Cardiac fibroblast (primary cell): ENCODE results near the gene CD33.

Experiments
- DNase-seq, 2 donors: peaks; one replicate each; pipeline versions ENCODE4 v3.0.0 to v3.0.0-alpha.2; 2010; ENCODE audit warnings: low read depth in 2 of 2
- H3K4me3 ChIP-seq, 2 donors: replicated peaks in 1 of 2; 1 replicate in 1 of 2; 2 replicates in 1 of 2; pipeline ENCODE4 v1.5.1; 2011; ENCODE audit warnings: low read depth in 2 of 2, low read length in 2 of 2, mild to moderate bottlenecking in 2 of 2, moderate library complexity in 1 of 2
- TF ChIP-seq, protein P1 (sequence below): IDR thresholded peaks from one replicate; pipeline ENCODE4 v1.5.1; 2011; ENCODE audit warnings: low read depth, mild to moderate bottlenecking, low read length, inconsistent platforms

CD33 gene

DNA sequence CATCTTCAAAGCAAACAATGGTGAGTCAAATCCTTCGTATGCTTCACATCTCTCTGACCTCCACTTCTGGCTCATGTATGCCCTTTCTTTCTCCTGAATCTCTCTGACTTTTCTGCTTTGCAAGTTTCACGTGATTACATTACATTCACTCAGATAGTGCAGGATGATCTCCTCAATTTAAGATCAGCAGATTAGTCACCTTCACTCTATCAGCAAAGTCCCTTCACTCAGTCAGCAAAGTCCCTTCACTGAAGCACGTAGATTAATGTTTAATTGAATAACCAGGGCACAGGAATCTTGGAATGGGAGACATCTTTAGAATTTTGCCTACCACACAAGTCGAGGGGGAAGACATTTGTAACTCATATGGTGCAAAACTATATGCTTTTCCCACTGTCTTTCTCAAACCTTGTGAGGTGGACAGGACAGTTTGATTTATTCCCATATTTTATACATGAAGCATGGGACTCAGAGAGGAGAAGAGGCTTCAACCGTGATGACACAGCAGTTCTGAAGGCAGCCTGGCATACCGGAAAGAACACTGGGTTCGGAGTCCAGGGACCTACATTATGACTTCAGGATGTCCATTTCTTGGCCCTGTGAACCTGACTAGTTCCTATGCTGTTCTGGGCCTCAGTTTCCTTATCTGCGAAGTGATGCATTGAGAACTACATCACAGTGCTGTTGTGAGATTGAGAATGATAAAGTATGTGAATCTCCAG lies 49.3 kb downstream of the CD33 start:
- DNase-seq, result no peak
- H3K4me3 ChIP-seq, result no peak overlapping the region
- TF ChIP-seq, protein P1, sequence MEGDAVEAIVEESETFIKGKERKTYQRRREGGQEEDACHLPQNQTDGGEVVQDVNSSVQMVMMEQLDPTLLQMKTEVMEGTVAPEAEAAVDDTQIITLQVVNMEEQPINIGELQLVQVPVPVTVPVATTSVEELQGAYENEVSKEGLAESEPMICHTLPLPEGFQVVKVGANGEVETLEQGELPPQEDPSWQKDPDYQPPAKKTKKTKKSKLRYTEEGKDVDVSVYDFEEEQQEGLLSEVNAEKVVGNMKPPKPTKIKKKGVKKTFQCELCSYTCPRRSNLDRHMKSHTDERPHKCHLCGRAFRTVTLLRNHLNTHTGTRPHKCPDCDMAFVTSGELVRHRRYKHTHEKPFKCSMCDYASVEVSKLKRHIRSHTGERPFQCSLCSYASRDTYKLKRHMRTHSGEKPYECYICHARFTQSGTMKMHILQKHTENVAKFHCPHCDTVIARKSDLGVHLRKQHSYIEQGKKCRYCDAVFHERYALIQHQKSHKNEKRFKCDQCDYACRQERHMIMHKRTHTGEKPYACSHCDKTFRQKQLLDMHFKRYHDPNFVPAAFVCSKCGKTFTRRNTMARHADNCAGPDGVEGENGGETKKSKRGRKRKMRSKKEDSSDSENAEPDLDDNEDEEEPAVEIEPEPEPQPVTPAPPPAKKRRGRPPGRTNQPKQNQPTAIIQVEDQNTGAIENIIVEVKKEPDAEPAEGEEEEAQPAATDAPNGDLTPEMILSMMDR, result no peak

DNA sequence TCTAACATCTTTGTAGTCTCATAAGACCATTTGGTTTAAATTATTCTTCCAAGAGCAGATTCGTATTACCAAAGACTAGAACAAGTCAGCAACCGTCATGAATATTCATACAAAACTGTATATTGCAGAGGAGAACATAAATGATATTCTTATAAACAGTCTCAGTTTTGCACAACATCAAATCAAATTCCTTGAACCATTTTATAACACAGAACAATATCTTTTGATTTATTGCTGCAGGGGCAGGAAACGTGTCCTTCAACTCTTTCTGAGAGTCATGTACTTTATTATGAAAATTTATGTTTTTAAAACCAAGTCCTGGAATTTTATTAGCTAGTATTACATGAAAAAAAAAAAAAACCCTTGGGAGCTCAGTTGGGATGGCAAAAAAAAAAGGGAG lies 52.2 kb downstream of the CD33 start:
- DNase-seq, result no peak
- H3K4me3 ChIP-seq, result no peak overlapping the region
- TF ChIP-seq, protein P1, result no peak

DNA sequence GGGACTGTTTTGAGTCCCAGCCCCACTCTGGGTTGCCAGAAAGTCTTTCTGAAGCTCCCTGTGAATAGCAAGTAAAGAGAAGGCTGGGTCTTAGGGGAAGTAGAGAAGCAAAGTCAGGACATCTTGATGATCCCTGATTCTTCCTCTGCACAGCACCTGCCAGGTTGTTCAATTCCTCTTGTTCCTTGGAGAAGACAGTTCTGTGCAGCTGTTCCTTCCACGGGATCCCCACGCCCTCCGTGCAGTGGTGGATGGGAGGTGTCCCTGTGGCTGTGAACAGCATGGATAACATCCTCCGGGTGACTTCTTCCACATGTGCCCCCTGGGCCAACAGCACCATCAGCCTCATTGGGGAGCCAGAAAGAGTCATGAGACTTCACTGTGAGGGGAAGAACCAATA lies 57.5 kb downstream of the CD33 start:
- TF ChIP-seq, protein P1, result no peak
- DNase-seq, result no peak
- H3K4me3 ChIP-seq, result no peak overlapping the region

DNA sequence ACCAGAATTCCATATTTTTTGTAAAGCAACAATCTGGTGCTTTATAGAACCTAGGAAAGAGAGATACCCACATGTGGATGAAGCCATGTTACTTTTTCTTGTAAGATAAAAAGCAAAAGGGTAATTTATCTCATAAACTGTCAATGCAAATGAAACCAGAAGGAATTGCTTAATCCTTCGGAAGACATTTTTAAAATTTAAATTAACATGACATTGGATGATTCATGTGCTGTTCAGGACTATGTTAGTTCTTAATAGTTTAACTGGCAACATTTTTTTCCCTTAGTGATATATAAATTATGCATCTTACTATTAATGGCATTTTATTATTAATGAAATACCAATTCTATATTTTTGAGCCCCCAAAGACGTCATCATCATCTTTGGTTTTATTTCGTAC lies 60.8 kb downstream of the CD33 start:
- no peak overlapping the region for H3K4me3 ChIP-seq
- no peak for DNase-seq
- TF ChIP-seq, protein P1, result no peak
